Adrenal gland (tissue), 12 donors: ENCODE results near the gene CLEC19A. TPM values are rescaled to one million over a fixed set of nuclear protein-coding genes. Genes with fewer than 3 reads are reported as not detected.

Experiments
- DNase-seq, 7 donors: peaks; one replicate each; pipeline ENCODE4 v3.0.0-alpha.2; 2019 to 2020
- H3K27ac ChIP-seq, 5 donors: fragments of 200-600 bp; sonication (generic) in 4 of 5; 1 replicate in 3 of 5; 2 replicates in 2 of 5; pipeline versions ENCODE4 v1.5.1 to v1.8.0; 2016 to 2020; ENCODE audit warnings: mild to moderate bottlenecking in 1 of 5
- H3K27me3 ChIP-seq: fragments of 200-600 bp; 2 replicates; pipeline ENCODE4 v1.8.0; 2021
- H3K36me3 ChIP-seq, 2 donors: fragments of 200-600 bp; replicated peaks in 1 of 2; 1 replicate in 1 of 2; 2 replicates in 1 of 2; pipeline versions ENCODE4 v1.5.1 to v1.8.0; 2018 to 2022
- H3K4me1 ChIP-seq, 2 donors: fragments of 200-600 bp; replicated peaks in 1 of 2; 1 replicate in 1 of 2; 2 replicates in 1 of 2; pipeline versions ENCODE4 v1.5.1 to v1.8.0; 2018 to 2021
- H3K4me3 ChIP-seq, 4 donors: fragments of 200-600 bp; sonication (generic) in 3 of 4; one replicate each; pipeline ENCODE4 v1.5.1; 2016 to 2018
- H3K9me3 ChIP-seq, 3 donors: fragments of 200-600 bp; sonication (generic) in 1 of 3; replicated peaks in 1 of 3; 1 replicate in 2 of 3; 2 replicates in 1 of 3; pipeline versions ENCODE4 v1.5.1 to v1.8.0; 2016 to 2021
- CTCF ChIP-seq, 6 experiments: fragments of 450-650 bp in 4 of 6; fragments of 200-600 bp in 2 of 6; sonication (generic) in 1 of 6; IDR thresholded peaks; 1 replicate in 5 of 6; 2 replicates in 1 of 6; pipeline versions ENCODE4 v1.5.1 to v1.8.0; 2016 to 2021; ENCODE audit warnings: antibody characterized with exemption in 6 of 6, mild to moderate bottlenecking in 2 of 6, moderate library complexity in 1 of 6
- POLR2A ChIP-seq, 2 donors: fragments of 450-650 bp; IDR thresholded peaks; one replicate each; pipeline ENCODE4 v1.6.1; 2017; ENCODE audit warnings: antibody characterized with exemption in 2 of 2, mild to moderate bottlenecking in 2 of 2, moderate library complexity in 1 of 2
- WGBS, 4 donors: extraction: QIAGEN DNeasy Blood & Tissue Kit in 2 of 4; methylation state at CpG; one replicate each; pipeline versions ENCODE4 v1.1.5 to v1.1.7; 2013 to 2017; 5-methylcytosine and 5-hydroxymethylcytosine counted together
- intact Hi-C, 2 donors: fragments of 100-400 bp; cut with DNase I; formaldehyde crosslinking; loops; one replicate each; pipeline versions ENCODE4 v1.14.1 to v1.15.0; 2022 to 2023
- polyA plus RNA-seq, 3 donors: library from polyadenylated mRNA; stranded (reverse); fragments of 200-250 nt in 2 of 3; fragments of 350-450 nt in 1 of 3; fragmentation: Illumina TruSeq in 1 of 3; extraction: RNeasy Lipid Tissue Mini Kit (QIAGEN cat#74804) in 1 of 3; gene quantifications; one replicate each; pipeline ENCODE4 v1.2.3, GENCODE V29; 2013 to 2014
- total RNA-seq, 9 donors: library from RNA; depleted of rRNA in 4 of 9; stranded (reverse); fragments of >200 nt in 4 of 9; fragments of 120-200 nt in 1 of 9; fragmentation: NEBNext Ultra II Directional in 1 of 9; extraction: Animal tissue kit (Norgen Biotek cat#: 25700) in 1 of 9; gene quantifications; one replicate each; pipeline versions ENCODE4 v1.1.0 to v1.2.4, GENCODE V29; 2013 to 2023
- donor health status: healthy with polysubstance abuse.
- donor health status: Bipolar disorder and iron deficiency.
- donor health status: DM: yes; HTN: yes; CAD: no.
- donor health status: DM: no; HTN: no; CAD: no.
- donor health status: DM: no; HTN: no; CAD: no.
- donor health status: DM: yes; HTN: yes; CAD: no.

The CLEC19A gene
- total and polyA plus RNA-seq, 12 donors = 0.06 TPM; not detected in 11

- no peaks in the 10 kb centered on the region for H3K36me3 ChIP-seq
- intact Hi-C loops = no loop called here
- H3K27ac ChIP-seq = no peak overlapping the region
- TF ChIP-seq CTCF (IDR thresholded peaks at IDR 0.05) = no peak
- no peaks in the 10 kb centered on the region for H3K4me1 ChIP-seq
- H3K9me3 ChIP-seq = no peaks in the 10 kb centered on the region
- no peak for DNase-seq
- H3K27me3 ChIP-seq = no peaks in the 10 kb centered on the region
- WGBS, 4 donors = 72 to 85% (median 78%) methylated on average over 2 of the region's 2 CpGs
- H3K4me3 ChIP-seq = no peak overlapping the region
Measured at GRCh38 chr16:19283637-19284036, 1.9 kb upstream of the CLEC19A start.

GRCh38 chr16:19284207-19284606 is 1.3 kb upstream of the CLEC19A start:
- no peaks in the 10 kb centered on the region for H3K9me3 ChIP-seq
- peak; percentile 72 to 87 (median 82) for DNase-seq
- 22 to 71% (median 39%) methylated on average over 1 of the region's 1 CpG for WGBS, 4 donors
- H3K27ac ChIP-seq = no peak overlapping the region
- no peaks in the 10 kb centered on the region for H3K27me3 ChIP-seq
- no peaks in the 10 kb centered on the region for H3K4me1 ChIP-seq
- H3K36me3 ChIP-seq = no peaks in the 10 kb centered on the region
- no peak overlapping the region for H3K4me3 ChIP-seq
- intact Hi-C loops = no loop called here
- TF ChIP-seq CTCF (IDR thresholded peaks at IDR 0.05) (no peak), POLR2A (IDR thresholded peaks at IDR 0.05) (no peak)

GRCh38 chr16:19286827-19287226 is 1.3 kb downstream of the CLEC19A start:
- Histone ChIP-seq H3K4me3 (no peak overlapping the region), H3K27me3 (no peaks in the 10 kb centered on the region), H3K27ac (no peak overlapping the region), H3K4me1 (no peaks in the 10 kb centered on the region), H3K9me3 (no peaks in the 10 kb centered on the region), H3K36me3 (no peaks in the 10 kb centered on the region)
- WGBS, 4 donors = 79 to 90% (median 86%) methylated on average over 2 of the region's 2 CpGs
- TF ChIP-seq POLR2A (IDR thresholded peaks at IDR 0.05) (no peak), CTCF (IDR thresholded peaks at IDR 0.05) (no peak)
- DNase-seq = no peak
- intact Hi-C loops = no loop called here

GRCh38 chr16:19287241-19287640 is 1.7 kb downstream of the CLEC19A start:
- 78 to 82% (median 81%) methylated on average over 4 of the region's 4 CpGs for WGBS, 4 donors
- H3K4me3 ChIP-seq = no peak overlapping the region
- DNase-seq = no peak
- H3K27me3 ChIP-seq = no peaks in the 10 kb centered on the region
- H3K4me1 ChIP-seq = no peaks in the 10 kb centered on the region
- H3K36me3 ChIP-seq = no peaks in the 10 kb centered on the region
- intact Hi-C loops = no loop called here
- H3K27ac ChIP-seq = no peak overlapping the region
- H3K9me3 ChIP-seq = no peaks in the 10 kb centered on the region
- no peak for TF ChIP-seq POLR2A (IDR thresholded peaks at IDR 0.05)
- TF ChIP-seq CTCF (IDR thresholded peaks at IDR 0.05) = no peak
